ENCODE data around the gene OR51B4. TPM values are rescaled to one million over a fixed set of nuclear protein-coding genes. Genes with fewer than 3 reads are reported as not detected.
"Not testable (repeated sequence)": the region's sequence is repeated elsewhere in the genome, so short reads cannot be mapped to it uniquely, and the experiment has no call there.

Gene OR51B4
- total and polyA plus RNA-seq, 2 of the 13 experiments (the other 11 are each of a cell fraction or from before 2014, with no cell fraction given), result 0.11 to 0.33 TPM

DNA sequence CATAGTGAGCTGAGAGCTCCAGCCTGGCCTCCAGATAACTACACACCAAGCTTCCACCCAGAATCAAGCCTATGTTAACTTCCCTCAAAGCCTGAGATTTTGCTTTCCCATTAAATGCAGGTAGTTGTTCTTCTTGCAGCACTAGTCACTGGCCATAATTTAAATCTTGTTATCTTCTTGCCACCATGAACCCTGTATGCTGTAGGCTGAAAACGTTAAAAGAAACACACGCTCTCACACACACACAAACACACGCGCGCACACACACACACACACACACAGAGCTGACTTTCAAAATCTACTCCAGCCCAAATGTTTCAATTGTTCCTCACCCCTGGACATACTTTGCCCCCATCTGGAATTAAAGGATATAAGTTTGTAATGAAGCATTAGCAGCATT is 48.3 kb downstream of the OR51B4 start:
- BruUV-seq (replicated peaks); CTCF ChIA-PET (ENCODE audit: low intra/inter-chr PET ratio, low total read pairs); H3K79me2 ChIP-seq (ENCODE audit: insufficient read depth, low read length); H4K20me1 ChIP-seq (ENCODE audit: insufficient read depth, low read length); H3K27me3 ChIP-seq (ENCODE audit: control insufficient read depth in 1 of 2, insufficient read depth in 2 of 2, low read length in 2 of 2); DNase-seq (ENCODE audit: low spot score); H2AFZ ChIP-seq (ENCODE audit: low read length); intact Hi-C loops (cut with micrococcal nuclease; ENCODE audit: unreplicated experiment); H3K4me1 ChIP-seq (ENCODE audit: insufficient read depth, low read length); H3K36me3 ChIP-seq (replicated peaks in 1 of 2; ENCODE audit: control insufficient read depth in 1 of 2, insufficient read depth in 2 of 2, low read length in 2 of 2); ATAC-seq; H3K4me3 ChIP-seq (replicated peaks in 1 of 3; ENCODE audit: insufficient read depth in 1 of 3, low read depth in 2 of 3, low read length in 3 of 3); FAIRE-seq; POLR2A ChIA-PET; H3K27ac ChIP-seq (ENCODE audit: extremely low read length, insufficient read depth, low read length); H3K9me3 ChIP-seq (ENCODE audit: low read length); in situ Hi-C loops (cut with HindIII; ENCODE audit: extremely low pct_ligation_motif_present, low pct_unique_long_range_greater_than_20kb); H3K9ac ChIP-seq (ENCODE audit: insufficient read depth, low read depth, low read length); H3K4me2 ChIP-seq (ENCODE audit: low read depth, low read length): not testable (repeated sequence)
- WGBS (ENCODE audit: low lambda C conversion rate), result 14% methylated on average over 5 of the region's 5 CpGs

DNA sequence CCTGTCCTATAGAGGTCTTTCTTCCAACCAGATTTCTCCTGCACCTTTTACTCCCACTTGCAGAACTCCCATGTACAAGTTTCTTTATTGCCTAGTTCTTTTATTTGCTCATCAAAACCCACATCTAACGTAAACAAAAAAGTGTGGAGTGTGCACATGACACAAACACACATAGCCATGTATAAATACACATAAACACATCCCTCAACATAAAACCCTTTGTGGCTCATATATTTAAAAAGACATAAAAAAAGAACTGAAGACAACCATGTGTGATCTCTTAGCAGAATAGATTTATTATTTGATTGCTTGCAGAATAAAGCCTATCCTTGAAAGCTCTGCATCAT is 48.9 kb downstream of the OR51B4 start:
- Histone ChIP-seq H3K79me2 (ENCODE audit: insufficient read depth, low read length) (no peaks in the 10 kb centered on the region), H3K27me3 (ENCODE audit: control insufficient read depth in 1 of 2, insufficient read depth in 2 of 2, low read length in 2 of 2) (peaks cover 0 to 2% of the 10 kb centered on the region in 2 experiments; a peak in 2 of 5 replicates), H2AFZ (ENCODE audit: low read length) (no peak overlapping the region), H4K20me1 (ENCODE audit: insufficient read depth, low read length) (no peaks in the 10 kb centered on the region), H3K9me3 (ENCODE audit: low read length) (no peaks in the 10 kb centered on the region), H3K4me1 (ENCODE audit: insufficient read depth, low read length) (no peaks in the 10 kb centered on the region), H3K4me3 (replicated peaks in 1 of 3; ENCODE audit: insufficient read depth in 1 of 3, low read depth in 2 of 3, low read length in 3 of 3) (no peak overlapping the region), H3K4me2 (ENCODE audit: low read depth, low read length) (no peak overlapping the region), H3K36me3 (replicated peaks in 1 of 2; ENCODE audit: control insufficient read depth in 1 of 2, insufficient read depth in 2 of 2, low read length in 2 of 2) (no peaks in the 10 kb centered on the region), H3K9ac (ENCODE audit: insufficient read depth, low read depth, low read length) (no peak overlapping the region), H3K27ac (ENCODE audit: extremely low read length, insufficient read depth, low read length) (no peak overlapping the region)
- FAIRE-seq, result no peak
- ChIA-PET POLR2A (no interaction called here), CTCF (ENCODE audit: low intra/inter-chr PET ratio, low total read pairs) (no interaction called here)
- BruUV-seq (replicated peaks), result no TSS peak
- no peak for DNase-seq (ENCODE audit: low spot score)
- in situ Hi-C loops (cut with HindIII; ENCODE audit: extremely low pct_ligation_motif_present, low pct_unique_long_range_greater_than_20kb) (no loop called here), intact Hi-C loops (cut with micrococcal nuclease; ENCODE audit: unreplicated experiment) (no loop called here)
- 0% methylated on average over 1 of the region's 1 CpG for WGBS (ENCODE audit: low lambda C conversion rate)
- ATAC-seq, result no peak
- TF ChIP-seq ZNF703 (CRISPR knock-in tag; IDR thresholded peaks at IDR 0.05; ENCODE audit: borderline replicate concordance) (no peak), ZNF850 (CRISPR knock-in tag; conservative IDR thresholded peaks at IDR 0.05) (no peak), MATR3 (CRISPR knock-in tag; IDR thresholded peaks at IDR 0.05) (no peak), CREB1 (IDR thresholded peaks at IDR 0.05) (no peak), CREB1 (CRISPR knock-in tag; IDR thresholded peaks at IDR 0.05) (no peak), NONO (IDR thresholded peaks at IDR 0.05) (no peak), NONO (CRISPR knock-in tag; conservative IDR thresholded peaks at IDR 0.05) (no peak), ERF (CRISPR knock-in tag; IDR thresholded peaks at IDR 0.05) (no peak), FOXK2 (IDR thresholded peaks at IDR 0.05) (no peak), HMGA1 (CRISPR knock-in tag; conservative IDR thresholded peaks at IDR 0.05) (no peak), ZNF557 (CRISPR knock-in tag; IDR thresholded peaks at IDR 0.05) (no peak)
- TF ChIP-seq, protein P1, sequence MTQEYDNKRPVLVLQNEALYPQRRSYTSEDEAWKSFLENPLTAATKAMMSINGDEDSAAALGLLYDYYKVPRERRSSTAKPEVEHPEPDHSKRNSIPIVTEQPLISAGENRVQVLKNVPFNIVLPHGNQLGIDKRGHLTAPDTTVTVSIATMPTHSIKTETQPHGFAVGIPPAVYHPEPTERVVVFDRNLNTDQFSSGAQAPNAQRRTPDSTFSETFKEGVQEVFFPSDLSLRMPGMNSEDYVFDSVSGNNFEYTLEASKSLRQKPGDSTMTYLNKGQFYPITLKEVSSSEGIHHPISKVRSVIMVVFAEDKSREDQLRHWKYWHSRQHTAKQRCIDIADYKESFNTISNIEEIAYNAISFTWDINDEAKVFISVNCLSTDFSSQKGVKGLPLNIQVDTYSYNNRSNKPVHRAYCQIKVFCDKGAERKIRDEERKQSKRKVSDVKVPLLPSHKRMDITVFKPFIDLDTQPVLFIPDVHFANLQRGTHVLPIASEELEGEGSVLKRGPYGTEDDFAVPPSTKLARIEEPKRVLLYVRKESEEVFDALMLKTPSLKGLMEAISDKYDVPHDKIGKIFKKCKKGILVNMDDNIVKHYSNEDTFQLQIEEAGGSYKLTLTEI (CRISPR knock-in tag; conservative IDR thresholded peaks at IDR 0.05), result no peak

All from HepG2 (cell line).